Thyroid gland (tissue), 4 donors: Measurements from ENCODE around the gene PRMT3.

Source experiments
- CTCF ChIP-seq, 6 experiments: fragments of 200-600 bp in 3 of 6; fragments of 450-650 bp in 3 of 6; sonication (generic) in 3 of 6; IDR thresholded peaks; one replicate each; pipeline ENCODE4 v1.5.1; 2016 to 2019; ENCODE audit warnings: antibody characterized with exemption in 6 of 6, mild to moderate bottlenecking in 2 of 6, inconsistent platforms in 1 of 6, moderate library complexity in 1 of 6
- POLR2A ChIP-seq, 2 donors: fragments of 450-650 bp; IDR thresholded peaks; one replicate each; pipeline ENCODE4 v1.6.1; 2017; ENCODE audit warnings: antibody characterized with exemption in 2 of 2, mild to moderate bottlenecking in 2 of 2, moderate library complexity in 1 of 2

GRCh38 chr11:20493340-20493739 lies 105.8 kb downstream of the PRMT3 start:
- TF ChIP-seq CTCF (IDR thresholded peaks at IDR 0.05), result no peak
- no peak for TF ChIP-seq POLR2A (IDR thresholded peaks at IDR 0.05)
